ENCODE measurements around the gene SRI.
"Not testable (repeated sequence)": the region's sequence is repeated elsewhere in the genome, so short reads cannot be mapped to it uniquely, and the experiment has no call there.

Gene SRI

GRCh38 chr7:88167223-88167622, 52.6 kb downstream of the SRI start:
- H3K4me1 ChIP-seq (ENCODE audit: low read length): no peaks in the 10 kb centered on the region
- H3K9me3 ChIP-seq (ENCODE audit: insufficient read depth, low read length): no peaks in the 10 kb centered on the region
- no peaks in the 10 kb centered on the region for H3K36me3 ChIP-seq (replicated peaks; ENCODE audit: low read depth, low read length)
- H3K4me2 ChIP-seq (ENCODE audit: low read length): no peak overlapping the region
- no peak overlapping the region for H3K9ac ChIP-seq (ENCODE audit: low read length)
- TF ChIP-seq EZH2phosphoT487 (IDR thresholded peaks at IDR 0.05; ENCODE audit: low read depth): no peak
- no peaks in the 10 kb centered on the region for H4K20me1 ChIP-seq (ENCODE audit: insufficient read depth, low read length)
- H3K4me3 ChIP-seq (ENCODE audit: low read length): no peak overlapping the region
- H2AFZ ChIP-seq (ENCODE audit: low read depth, low read length): no peak overlapping the region
- no peaks in the 10 kb centered on the region for H3K79me2 ChIP-seq (ENCODE audit: low read length)
- no peaks in the 10 kb centered on the region for H3K27me3 ChIP-seq (ENCODE audit: low read depth, low read length)
- H3K27ac ChIP-seq (ENCODE audit: low read length): no peak overlapping the region

- Histone ChIP-seq H2AFZ (ENCODE audit: low read depth, low read length) (no peak overlapping the region), H3K27ac (ENCODE audit: low read length) (no peak overlapping the region), H3K79me2 (ENCODE audit: low read length) (no peaks in the 10 kb centered on the region), H3K36me3 (replicated peaks; ENCODE audit: low read depth, low read length) (no peaks in the 10 kb centered on the region), H3K4me1 (ENCODE audit: low read length) (no peaks in the 10 kb centered on the region), H3K27me3 (ENCODE audit: low read depth, low read length) (no peaks in the 10 kb centered on the region), H3K9ac (ENCODE audit: low read length) (no peak overlapping the region), H3K4me2 (ENCODE audit: low read length) (no peak overlapping the region), H4K20me1 (ENCODE audit: insufficient read depth, low read length) (no peaks in the 10 kb centered on the region), H3K4me3 (ENCODE audit: low read length) (no peak overlapping the region), H3K9me3 (ENCODE audit: insufficient read depth, low read length) (no peaks in the 10 kb centered on the region)
- no peak for TF ChIP-seq CTCF (IDR thresholded peaks at IDR 0.05; ENCODE audit: low read depth, low read length)
- TF ChIP-seq EZH2phosphoT487 (IDR thresholded peaks at IDR 0.05; ENCODE audit: low read depth): no peak
Observed at GRCh38 chr7:88165697-88166096, 54.1 kb downstream of the SRI start.

- not testable (repeated sequence) for H3K4me2 ChIP-seq (ENCODE audit: low read length); H3K27me3 ChIP-seq (ENCODE audit: low read depth, low read length); H2AFZ ChIP-seq (ENCODE audit: low read depth, low read length); H3K9ac ChIP-seq (ENCODE audit: low read length); H4K20me1 ChIP-seq (ENCODE audit: insufficient read depth, low read length); H3K79me2 ChIP-seq (ENCODE audit: low read length); H3K4me3 ChIP-seq (ENCODE audit: low read length); H3K36me3 ChIP-seq (replicated peaks; ENCODE audit: low read depth, low read length); H3K27ac ChIP-seq (ENCODE audit: low read length); H3K9me3 ChIP-seq (ENCODE audit: insufficient read depth, low read length); H3K4me1 ChIP-seq (ENCODE audit: low read length)
Observed at GRCh38 chr7:88159741-88160140, 60.1 kb downstream of the SRI start.

GRCh38 chr7:88156356-88156755, 63.5 kb downstream of the SRI start:
- Histone ChIP-seq H2AFZ (ENCODE audit: low read depth, low read length) (no peak overlapping the region), H3K9ac (ENCODE audit: low read length) (no peak overlapping the region), H4K20me1 (ENCODE audit: insufficient read depth, low read length) (no peaks in the 10 kb centered on the region), H3K4me3 (ENCODE audit: low read length) (no peak overlapping the region), H3K9me3 (ENCODE audit: insufficient read depth, low read length) (no peaks in the 10 kb centered on the region), H3K36me3 (replicated peaks; ENCODE audit: low read depth, low read length) (peaks cover 13% of the 10 kb centered on the region), H3K27me3 (ENCODE audit: low read depth, low read length) (no peaks in the 10 kb centered on the region), H3K27ac (ENCODE audit: low read length) (no peak overlapping the region), H3K79me2 (ENCODE audit: low read length) (no peaks in the 10 kb centered on the region), H3K4me2 (ENCODE audit: low read length) (no peak overlapping the region), H3K4me1 (ENCODE audit: low read length) (no peaks in the 10 kb centered on the region)
- no peak for TF ChIP-seq CTCF (IDR thresholded peaks at IDR 0.05; ENCODE audit: low read depth, low read length)
- no peak for TF ChIP-seq EZH2phosphoT487 (IDR thresholded peaks at IDR 0.05; ENCODE audit: low read depth)

GRCh38 chr7:88155756-88156155, 64.1 kb downstream of the SRI start:
- H3K4me1 ChIP-seq (ENCODE audit: low read length): no peaks in the 10 kb centered on the region
- peaks cover 13% of the 10 kb centered on the region for H3K36me3 ChIP-seq (replicated peaks; ENCODE audit: low read depth, low read length)
- H2AFZ ChIP-seq (ENCODE audit: low read depth, low read length): no peak overlapping the region
- no peak overlapping the region for H3K4me2 ChIP-seq (ENCODE audit: low read length)
- H3K9ac ChIP-seq (ENCODE audit: low read length): no peak overlapping the region
- no peaks in the 10 kb centered on the region for H4K20me1 ChIP-seq (ENCODE audit: insufficient read depth, low read length)
- no peaks in the 10 kb centered on the region for H3K27me3 ChIP-seq (ENCODE audit: low read depth, low read length)
- H3K9me3 ChIP-seq (ENCODE audit: insufficient read depth, low read length): no peaks in the 10 kb centered on the region
- no peaks in the 10 kb centered on the region for H3K79me2 ChIP-seq (ENCODE audit: low read length)
- no peak for TF ChIP-seq EZH2phosphoT487 (IDR thresholded peaks at IDR 0.05; ENCODE audit: low read depth)
- no peak for TF ChIP-seq CTCF (IDR thresholded peaks at IDR 0.05; ENCODE audit: low read depth, low read length)
- H3K27ac ChIP-seq (ENCODE audit: low read length): no peak overlapping the region
- H3K4me3 ChIP-seq (ENCODE audit: low read length): no peak overlapping the region
